ENCODE data around the gene FLT1.

The FLT1 gene, protein sequence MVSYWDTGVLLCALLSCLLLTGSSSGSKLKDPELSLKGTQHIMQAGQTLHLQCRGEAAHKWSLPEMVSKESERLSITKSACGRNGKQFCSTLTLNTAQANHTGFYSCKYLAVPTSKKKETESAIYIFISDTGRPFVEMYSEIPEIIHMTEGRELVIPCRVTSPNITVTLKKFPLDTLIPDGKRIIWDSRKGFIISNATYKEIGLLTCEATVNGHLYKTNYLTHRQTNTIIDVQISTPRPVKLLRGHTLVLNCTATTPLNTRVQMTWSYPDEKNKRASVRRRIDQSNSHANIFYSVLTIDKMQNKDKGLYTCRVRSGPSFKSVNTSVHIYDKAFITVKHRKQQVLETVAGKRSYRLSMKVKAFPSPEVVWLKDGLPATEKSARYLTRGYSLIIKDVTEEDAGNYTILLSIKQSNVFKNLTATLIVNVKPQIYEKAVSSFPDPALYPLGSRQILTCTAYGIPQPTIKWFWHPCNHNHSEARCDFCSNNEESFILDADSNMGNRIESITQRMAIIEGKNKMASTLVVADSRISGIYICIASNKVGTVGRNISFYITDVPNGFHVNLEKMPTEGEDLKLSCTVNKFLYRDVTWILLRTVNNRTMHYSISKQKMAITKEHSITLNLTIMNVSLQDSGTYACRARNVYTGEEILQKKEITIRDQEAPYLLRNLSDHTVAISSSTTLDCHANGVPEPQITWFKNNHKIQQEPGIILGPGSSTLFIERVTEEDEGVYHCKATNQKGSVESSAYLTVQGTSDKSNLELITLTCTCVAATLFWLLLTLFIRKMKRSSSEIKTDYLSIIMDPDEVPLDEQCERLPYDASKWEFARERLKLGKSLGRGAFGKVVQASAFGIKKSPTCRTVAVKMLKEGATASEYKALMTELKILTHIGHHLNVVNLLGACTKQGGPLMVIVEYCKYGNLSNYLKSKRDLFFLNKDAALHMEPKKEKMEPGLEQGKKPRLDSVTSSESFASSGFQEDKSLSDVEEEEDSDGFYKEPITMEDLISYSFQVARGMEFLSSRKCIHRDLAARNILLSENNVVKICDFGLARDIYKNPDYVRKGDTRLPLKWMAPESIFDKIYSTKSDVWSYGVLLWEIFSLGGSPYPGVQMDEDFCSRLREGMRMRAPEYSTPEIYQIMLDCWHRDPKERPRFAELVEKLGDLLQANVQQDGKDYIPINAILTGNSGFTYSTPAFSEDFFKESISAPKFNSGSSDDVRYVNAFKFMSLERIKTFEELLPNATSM (N-terminal part only)

GRCh38 chr13:28494778-28495537 lies at the start of gene FLT1:
Gene FLT1, minus strand, starts transcription at chr13:28495128. Its CDS starts 285 bp downstream, at chr13:28494843.
- DNase-seq = peak; percentile 73

DNA sequence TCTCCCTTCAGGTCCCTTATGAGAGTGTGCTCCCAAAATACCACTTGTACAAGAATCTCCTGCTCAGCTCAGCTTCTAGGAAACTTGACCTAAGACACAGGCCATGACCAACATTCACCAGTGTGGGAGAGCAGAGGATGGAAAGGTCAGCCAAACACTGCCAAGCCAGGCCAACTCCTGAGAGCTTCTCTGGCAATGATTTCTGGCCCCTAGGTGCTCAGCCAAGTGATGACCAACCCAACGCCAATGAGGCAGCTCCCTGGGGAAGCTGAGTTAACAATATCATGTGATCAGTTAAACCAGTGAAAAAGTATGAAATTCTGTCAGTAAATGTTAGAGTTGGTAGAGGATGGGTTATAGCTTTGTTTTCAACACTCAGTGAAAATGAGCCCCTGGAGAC lies 49.1 kb upstream of the FLT1 start:
- DNase-seq = no peak

DNA sequence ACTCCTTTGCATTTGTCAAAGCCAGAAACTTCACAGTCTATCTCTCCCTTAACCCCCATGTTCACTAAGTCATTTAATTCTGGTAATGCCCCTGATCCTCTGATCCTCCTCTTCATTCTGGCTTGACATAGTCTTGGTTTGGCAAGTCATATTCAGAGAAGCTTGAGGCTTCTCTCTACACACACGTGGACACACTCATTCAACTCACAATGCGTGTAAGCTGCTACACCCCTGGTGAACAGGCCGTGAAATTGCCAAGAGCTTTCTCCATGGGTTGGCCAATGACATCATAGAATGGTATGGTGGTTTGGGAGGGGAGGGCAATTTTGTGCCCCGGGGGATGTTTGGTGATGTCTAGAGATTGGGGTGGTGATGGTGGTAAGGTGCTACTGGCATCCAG lies 47.9 kb upstream of the FLT1 start:
- DNase-seq = no peak

- no peak for DNase-seq
These were observed 47.0 kb upstream of the FLT1 start for GRCh38 chr13:28541966-28542365.

DNA sequence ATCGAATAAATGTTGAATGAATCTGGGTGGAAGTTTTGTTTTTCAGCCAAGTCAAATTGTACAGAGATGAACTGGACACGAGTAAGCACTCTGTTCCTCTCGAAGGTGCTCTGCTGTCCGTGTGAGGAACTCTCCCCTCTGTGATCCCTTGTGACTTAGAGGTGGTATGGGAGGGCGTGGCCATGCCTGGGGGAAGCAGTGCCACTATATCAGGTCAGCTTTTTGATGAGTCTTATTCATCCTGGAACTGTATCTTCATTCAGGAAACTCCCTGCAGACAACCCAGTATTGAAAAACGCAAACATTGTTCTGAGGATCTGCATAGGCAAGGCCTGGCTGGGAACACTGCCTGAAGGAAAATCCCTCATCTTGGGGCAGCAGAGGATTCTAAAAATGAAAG lies 45.7 kb upstream of the FLT1 start:
- DNase-seq = no peak

DNA sequence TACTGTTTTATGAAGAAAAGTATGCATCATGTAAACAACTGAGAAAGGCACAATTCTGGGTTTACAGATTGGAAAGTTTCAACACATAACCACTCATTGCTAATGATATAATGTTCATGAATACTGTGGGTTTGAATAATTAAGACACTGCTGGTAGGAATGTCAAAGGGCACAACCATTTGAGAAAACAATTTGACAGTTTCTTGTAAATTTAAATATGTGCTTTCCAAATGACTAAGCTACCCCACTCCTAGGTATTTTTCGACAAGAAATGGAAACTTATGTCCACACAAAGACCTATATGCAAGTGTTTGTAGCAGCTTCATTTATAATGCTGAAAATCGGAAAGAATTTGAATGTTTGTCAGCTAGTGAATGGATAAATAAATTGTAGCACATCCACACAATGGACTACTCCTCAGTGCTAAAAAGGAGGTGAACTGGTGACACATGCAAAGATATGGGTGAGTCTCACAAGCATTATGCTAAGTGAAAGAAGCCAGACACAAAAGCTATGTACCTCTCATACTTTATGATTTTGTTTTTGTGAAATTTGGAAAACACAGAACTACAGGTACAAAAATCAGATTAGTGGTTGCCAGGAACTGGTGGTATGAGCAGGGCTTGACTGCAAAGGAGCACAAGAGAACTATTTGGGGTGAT lies 44.8 kb upstream of the FLT1 start:
- no peak for DNase-seq

DNA sequence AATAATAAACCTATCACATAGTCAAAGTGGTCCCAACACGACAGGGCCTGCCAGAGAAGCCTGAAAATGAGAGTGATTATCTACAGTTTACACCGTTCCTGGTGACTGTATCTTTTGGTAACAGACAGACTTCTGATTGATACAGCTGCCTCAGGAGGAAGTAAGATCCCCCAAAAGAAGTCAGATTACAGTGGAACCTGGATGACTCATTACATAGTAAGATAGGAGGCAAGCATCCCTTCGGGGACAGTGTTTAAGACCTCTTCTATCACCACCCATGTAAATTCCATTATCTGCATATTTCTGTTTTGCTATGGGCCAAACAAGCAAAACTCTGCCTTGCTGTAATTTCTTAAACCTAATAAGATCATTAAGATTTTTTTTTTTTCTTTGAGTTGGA lies 44.0 kb upstream of the FLT1 start:
- no peak for DNase-seq

DNA sequence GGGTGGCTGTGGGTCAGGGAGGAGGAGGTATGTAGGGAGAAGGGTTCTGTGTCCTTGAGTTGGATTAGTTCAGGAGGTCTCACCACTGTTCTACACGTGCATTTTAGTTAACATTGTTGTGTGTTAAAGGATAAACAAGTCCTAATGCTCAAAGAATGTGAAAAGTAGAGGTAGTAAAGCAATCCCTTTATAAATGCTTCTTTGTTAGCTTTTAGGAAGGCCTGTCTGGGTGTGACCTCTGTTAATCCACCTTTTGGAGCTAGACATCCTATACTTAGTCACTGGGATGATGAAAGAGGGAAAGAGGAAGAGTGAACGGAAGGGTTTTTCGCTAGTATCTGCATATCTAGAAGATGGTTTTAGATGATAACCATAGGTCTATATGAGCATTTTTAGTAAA lies 42.2 kb upstream of the FLT1 start:
- DNase-seq = no peak

GRCh38 chr13:28536371-28536770 lies 41.4 kb upstream of the FLT1 start:
- no peak for DNase-seq

GRCh38 chr13:28535734-28536133 lies 40.8 kb upstream of the FLT1 start:
- DNase-seq = peak; percentile 40

DNA sequence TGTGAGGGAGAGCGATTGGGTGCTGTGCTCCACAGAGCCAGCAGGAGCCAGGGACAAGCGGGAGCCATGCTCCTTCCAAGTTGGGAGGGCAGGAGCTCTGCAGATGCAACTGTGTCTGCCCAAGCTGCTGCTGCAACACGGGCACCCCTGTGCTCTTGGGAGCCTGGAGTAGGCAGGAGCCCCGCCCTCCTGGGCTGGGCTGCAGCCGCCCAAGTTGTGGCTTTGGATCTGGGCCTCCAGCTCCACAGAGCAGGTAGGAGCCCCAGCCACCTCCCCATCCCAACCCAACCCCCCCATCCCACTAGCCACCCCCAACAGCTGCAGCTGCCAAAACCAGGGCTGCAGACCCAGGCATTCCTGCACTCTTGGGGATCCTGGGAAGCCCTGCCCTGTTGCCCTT lies 39.9 kb upstream of the FLT1 start:
- DNase-seq = no peak

GRCh38 chr13:28534210-28534609 lies 39.3 kb upstream of the FLT1 start:
- DNase-seq = no peak

GRCh38 chr13:28533441-28534166 lies 38.7 kb upstream of the FLT1 start:
- DNase-seq = peak; percentile 37

DNA sequence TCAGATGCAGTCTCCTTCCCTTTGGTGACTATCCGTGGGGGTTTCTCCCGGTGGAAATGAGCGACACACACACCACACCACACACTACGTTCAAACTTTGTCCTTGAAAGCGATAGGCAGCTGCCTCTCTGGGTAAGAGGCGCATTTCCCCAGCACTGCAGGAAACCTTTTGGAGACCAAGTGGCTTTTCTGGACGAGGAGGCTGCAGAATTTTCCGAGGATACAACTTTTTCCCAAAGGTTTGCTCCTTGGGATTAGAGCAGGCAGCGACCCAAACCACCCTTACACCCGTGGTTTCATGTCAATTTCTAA lies 38.2 kb upstream of the FLT1 start:
- peak; percentile 46 for DNase-seq

GRCh38 chr13:28532388-28533124 lies 37.6 kb upstream of the FLT1 start:
- peak; percentile 66 for DNase-seq

- peak; percentile 66 for DNase-seq
These were observed 37.0 kb upstream of the FLT1 start for GRCh38 chr13:28531845-28532387.

DNA sequence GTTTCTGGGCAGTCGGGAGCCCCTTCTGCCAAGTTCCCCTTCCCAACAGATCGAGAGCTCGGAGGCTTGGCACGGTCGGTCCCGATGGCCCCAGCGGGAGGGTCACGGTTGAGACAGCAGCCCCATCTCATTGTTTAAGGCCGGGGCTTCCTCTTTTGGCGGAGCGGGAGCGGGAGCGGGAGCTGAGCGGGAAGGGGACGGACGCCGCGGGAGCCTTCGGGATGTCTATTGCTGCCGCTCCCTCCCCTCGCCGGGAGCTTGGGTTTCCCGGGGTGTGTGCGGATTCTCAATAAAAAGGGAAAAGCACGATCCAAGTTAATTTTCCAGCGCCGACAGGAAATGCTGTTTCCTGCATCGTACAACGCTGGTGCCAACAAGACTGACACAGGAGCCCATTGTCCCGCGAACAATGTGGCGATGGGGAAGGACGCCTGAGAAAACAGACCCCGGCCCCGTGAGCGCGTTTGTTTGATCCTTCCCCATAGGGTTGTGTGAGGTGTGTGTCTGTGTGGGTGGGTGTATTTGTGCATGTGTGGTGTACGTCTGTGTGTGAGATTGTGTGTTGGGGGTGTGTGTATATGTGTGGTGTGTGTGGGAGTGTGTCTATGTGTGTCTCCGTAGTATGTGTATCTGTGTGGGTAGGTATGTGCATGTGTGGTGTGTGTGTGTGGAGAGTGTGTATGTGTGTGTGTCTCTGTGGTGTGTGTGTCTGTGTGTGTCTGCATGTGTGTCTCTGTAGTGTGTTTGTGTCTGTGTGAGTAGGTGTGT lies 36.3 kb upstream of the FLT1 start:
- peak; percentile 79 for DNase-seq

GRCh38 chr13:28530729-28531076 lies 35.8 kb upstream of the FLT1 start:
- DNase-seq = peak; percentile 74

GRCh38 chr13:28529836-28530235 lies 34.9 kb upstream of the FLT1 start:
- no peak for DNase-seq

DNA sequence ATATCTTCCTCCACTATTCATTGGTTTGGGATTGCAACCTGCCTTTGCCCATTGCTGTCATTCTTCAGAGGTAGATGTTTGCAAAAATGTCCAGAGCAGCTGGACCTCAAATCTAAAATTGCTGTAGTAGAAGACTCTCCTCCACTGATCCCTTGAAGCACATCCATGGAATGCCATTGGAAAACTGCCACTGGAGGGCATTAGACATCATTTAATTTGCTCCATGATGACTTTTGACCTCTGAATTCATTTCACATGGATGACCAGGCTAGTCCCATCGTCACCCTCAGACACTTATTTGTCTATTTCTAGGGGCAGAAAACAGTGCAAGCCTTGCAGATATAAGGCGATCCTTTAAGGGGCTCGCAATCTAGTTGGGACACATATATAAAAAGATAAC lies 33.9 kb upstream of the FLT1 start:
- DNase-seq = peak; percentile 70
